Urinary bladder (tissue), 4 donors: Measurements from ENCODE around the gene FUT8. TPM values are rescaled to one million over a fixed set of nuclear protein-coding genes. Genes with fewer than 3 reads are reported as not detected.

Experiments
- DNase-seq: peaks from one replicate; pipeline ENCODE4 v3.0.0-alpha.2; 2015; ENCODE audit errors: extremely low spot score
- H3K27ac ChIP-seq: one replicate; pipeline ENCODE4 v1.5.1; 2013; ENCODE audit warnings: low read depth, mild to moderate bottlenecking, moderate library complexity
- H3K36me3 ChIP-seq: one replicate; pipeline ENCODE4 v1.6.1; 2013; ENCODE audit warnings: mild to moderate bottlenecking, moderate library complexity; ENCODE audit not compliant: insufficient read depth
- H3K4me1 ChIP-seq: one replicate; pipeline ENCODE4 v1.6.1; 2013; ENCODE audit warnings: mild to moderate bottlenecking, moderate library complexity; ENCODE audit not compliant: insufficient read depth
- H3K4me3 ChIP-seq: one replicate; pipeline ENCODE4 v1.5.1; 2013; ENCODE audit warnings: low read depth, low read length
- WGBS: extraction: QIAGEN DNeasy Blood & Tissue Kit; methylation state at CpG from one replicate; pipeline ENCODE4 v1.1.7; 2013; 5-methylcytosine and 5-hydroxymethylcytosine counted together
- polyA plus RNA-seq: library from polyadenylated mRNA; stranded (reverse); fragments of 200-250 nt; gene quantifications from one replicate; pipeline ENCODE4 v1.2.3, GENCODE V29; 2013
- total RNA-seq: library from RNA; depleted of rRNA; stranded (reverse); fragments of >200 nt; gene quantifications from one replicate; pipeline ENCODE4 v1.2.3, GENCODE V29; 2014
- donor health status: healthy with polysubstance abuse.
- donor health status: healthy.

The FUT8 gene
- total and polyA plus RNA-seq, 2 donors, result 20.9 to 62.1 TPM

DNA sequence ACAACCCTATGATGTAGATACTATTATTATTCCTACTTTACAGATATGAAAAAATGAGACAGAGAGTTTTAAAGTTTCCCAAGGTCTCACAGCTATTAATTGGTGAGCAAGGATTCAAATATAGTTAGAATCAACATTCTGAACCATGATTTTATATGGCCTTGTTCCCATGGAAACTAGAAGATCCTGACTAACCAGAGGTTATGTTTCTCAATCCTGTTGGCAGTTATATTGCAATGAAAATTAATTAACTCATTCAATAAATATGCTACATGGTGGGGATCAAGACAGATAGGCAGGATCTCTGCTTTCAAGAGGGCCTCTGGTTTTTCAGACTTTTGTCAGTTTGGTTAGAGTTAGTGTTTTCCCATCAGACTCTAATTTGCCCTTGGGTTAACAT lies 9.3 kb upstream of the FUT8 start:
- H3K4me1 ChIP-seq, result no peaks in the 10 kb centered on the region
- H3K36me3 ChIP-seq, result no peaks in the 10 kb centered on the region
- no peak overlapping the region for H3K4me3 ChIP-seq
- no peak for DNase-seq
- no peak overlapping the region for H3K27ac ChIP-seq

GRCh38 chr14:65408113-65408512 lies 4.4 kb upstream of the FUT8 start:
- H3K27ac ChIP-seq, result no peak overlapping the region
- H3K36me3 ChIP-seq, result no peaks in the 10 kb centered on the region
- no peaks in the 10 kb centered on the region for H3K4me1 ChIP-seq
- no peak overlapping the region for H3K4me3 ChIP-seq
- no peak for DNase-seq
- WGBS, result 83% methylated on average over 3 of the region's 3 CpGs

DNA sequence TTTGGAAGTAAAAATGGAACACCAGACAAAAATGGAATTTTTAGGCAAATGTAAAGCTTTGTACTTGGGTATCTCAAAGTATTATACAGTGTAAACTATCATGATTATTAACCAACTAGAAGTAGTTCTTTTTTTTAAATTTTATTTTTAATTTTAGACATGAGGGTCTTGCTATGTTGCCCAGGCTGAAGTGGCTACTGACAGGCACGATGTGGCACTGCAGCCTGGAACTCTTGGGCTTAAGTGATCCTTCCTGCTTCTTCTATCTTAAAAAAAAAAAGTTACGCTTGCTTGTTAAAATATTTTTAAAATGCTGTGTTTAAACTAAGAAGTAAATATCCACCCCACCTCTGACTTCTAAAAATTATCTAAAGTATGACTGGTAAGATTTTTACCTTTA lies 1.9 kb upstream of the FUT8 start:
- no peaks in the 10 kb centered on the region for H3K4me1 ChIP-seq
- 90% methylated on average over 2 of the region's 2 CpGs for WGBS
- no peak overlapping the region for H3K4me3 ChIP-seq
- DNase-seq, result no peak
- no peak overlapping the region for H3K27ac ChIP-seq
- no peaks in the 10 kb centered on the region for H3K36me3 ChIP-seq

- under 1% methylated on average over 31 of the region's 31 CpGs for WGBS
- DNase-seq, result peak; percentile 84
- Histone ChIP-seq H3K4me1 (no peaks in the 10 kb centered on the region), H3K27ac (peak overlapping the region; percentile 84), H3K36me3 (no peaks in the 10 kb centered on the region), H3K4me3 (peak overlapping the region; percentile 86)
These were observed 886 bp upstream of the FUT8 start for GRCh38 chr14:65411656-65412031.

DNA sequence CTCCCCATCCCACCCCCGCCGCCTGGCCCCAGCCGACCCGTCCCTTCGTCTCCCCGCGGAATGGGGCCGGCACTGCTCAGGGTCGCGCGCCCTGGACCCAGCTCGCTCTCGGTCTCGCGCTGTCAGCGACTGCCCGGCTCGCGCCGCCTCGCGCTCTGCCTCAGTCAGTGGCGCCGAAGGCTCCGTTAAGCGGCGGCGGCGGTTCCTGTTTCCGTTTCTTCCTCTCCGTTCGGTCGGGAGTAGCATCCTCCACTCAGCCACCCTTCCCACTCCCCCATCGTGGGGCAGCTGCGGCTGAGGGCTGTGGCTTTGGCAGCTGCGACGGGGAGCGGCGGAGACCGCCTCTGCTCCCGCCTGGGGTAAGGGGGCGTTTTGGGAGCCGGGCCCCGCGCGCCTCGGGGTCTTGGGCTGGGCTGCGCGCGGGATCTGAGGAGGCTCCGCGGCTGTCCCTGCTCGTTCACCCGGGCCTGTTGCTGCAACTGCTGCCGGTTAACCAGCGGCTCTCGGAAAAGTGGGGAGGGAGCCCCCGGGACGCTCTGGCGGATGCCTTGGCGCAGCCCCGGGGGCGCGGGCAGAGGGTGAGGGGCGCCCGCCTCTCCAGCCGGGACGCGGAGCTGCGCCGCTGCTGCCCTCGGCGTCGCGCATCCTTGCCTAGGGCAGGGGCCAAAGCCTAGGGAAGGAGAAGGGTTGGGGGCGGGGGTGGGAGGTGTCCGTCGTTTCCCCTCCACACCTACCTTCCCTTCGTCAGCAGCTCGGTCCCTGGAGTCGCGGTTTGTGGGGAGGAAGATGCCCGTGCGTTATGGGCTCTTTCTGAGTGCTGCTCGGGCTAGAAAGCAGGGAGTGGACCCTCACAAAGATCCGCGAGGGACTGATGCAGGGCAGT lies 567 bp downstream of the FUT8 start:
- Histone ChIP-seq H3K36me3 (no peaks in the 10 kb centered on the region), H3K27ac (peak overlapping the region; percentile 86), H3K4me3 (peak overlapping the region; percentile 86), H3K4me1 (no peaks in the 10 kb centered on the region)
- DNase-seq, result no peak
- WGBS, result under 1% methylated on average over 87 of the region's 87 CpGs

GRCh38 chr14:65413739-65414045 lies 1.2 kb downstream of the FUT8 start:
- Histone ChIP-seq H3K4me3 (peak overlapping the region; percentile 86), H3K27ac (no peak overlapping the region), H3K4me1 (no peaks in the 10 kb centered on the region), H3K36me3 (no peaks in the 10 kb centered on the region)
- no peak for DNase-seq
- 30% methylated on average over 6 of the region's 6 CpGs for WGBS

DNA sequence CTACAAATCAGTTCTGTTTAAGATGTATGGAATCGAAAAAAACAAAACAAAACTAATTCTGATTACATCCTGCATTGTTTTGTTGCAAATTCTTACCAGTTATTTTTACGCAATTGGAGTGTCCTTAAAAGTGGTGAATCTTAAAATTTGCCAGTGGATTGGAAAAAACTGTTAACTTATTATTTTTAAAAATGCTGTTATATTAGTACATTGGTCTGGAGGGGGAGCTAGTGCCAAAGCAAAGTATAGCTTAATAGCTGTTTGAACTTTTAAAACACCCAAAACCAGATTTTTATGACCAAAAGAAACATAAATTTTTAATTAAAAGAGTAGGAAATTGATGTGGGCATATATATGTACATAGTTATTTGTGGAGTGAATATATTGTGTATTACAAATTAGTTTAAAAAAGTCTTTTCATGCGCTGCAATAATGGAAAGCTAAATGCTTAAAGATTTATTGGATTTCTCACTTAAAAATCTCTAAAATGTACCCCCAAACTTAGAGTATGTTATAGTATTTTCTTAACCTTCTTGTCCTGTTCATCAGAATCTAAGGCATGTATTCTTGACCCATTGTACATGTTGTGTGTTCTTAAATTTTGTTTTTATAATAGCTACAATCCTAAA lies 2.5 kb downstream of the FUT8 start:
- H3K4me1 ChIP-seq, result no peaks in the 10 kb centered on the region
- 79% methylated on average over 3 of the region's 3 CpGs for WGBS
- H3K36me3 ChIP-seq, result no peaks in the 10 kb centered on the region
- H3K27ac ChIP-seq, result no peak overlapping the region
- DNase-seq, result no peak
- H3K4me3 ChIP-seq, result no peak overlapping the region

DNA sequence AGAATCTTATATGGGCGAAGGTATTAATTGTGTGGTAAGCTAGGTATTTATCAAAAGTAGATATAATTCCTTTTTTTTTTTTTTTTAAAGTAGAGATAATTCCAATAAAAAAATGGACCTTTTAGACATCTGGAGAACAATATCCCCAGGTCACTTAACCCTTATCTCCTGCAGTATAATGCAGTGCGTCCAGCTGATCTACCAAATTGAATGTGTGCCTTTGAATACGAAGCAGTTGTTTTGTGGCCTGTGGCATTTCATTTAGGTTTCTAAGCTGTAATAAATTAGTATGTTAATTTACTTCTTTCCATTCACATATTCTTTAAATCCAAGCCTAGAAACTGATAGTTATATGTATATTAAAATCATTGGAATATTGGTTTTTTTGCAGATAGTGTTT lies 3.1 kb downstream of the FUT8 start:
- Histone ChIP-seq H3K27ac (no peak overlapping the region), H3K36me3 (no peaks in the 10 kb centered on the region), H3K4me1 (no peaks in the 10 kb centered on the region), H3K4me3 (no peak overlapping the region)
- 94% methylated on average over 3 of the region's 3 CpGs for WGBS
- DNase-seq, result no peak

- Histone ChIP-seq H3K36me3 (no peaks in the 10 kb centered on the region), H3K27ac (no peak overlapping the region), H3K4me3 (no peak overlapping the region), H3K4me1 (no peaks in the 10 kb centered on the region)
- DNase-seq, result no peak
- WGBS, result 68% methylated on average over 5 of the region's 5 CpGs
These were observed 7.2 kb downstream of the FUT8 start for GRCh38 chr14:65419593-65420252.

DNA sequence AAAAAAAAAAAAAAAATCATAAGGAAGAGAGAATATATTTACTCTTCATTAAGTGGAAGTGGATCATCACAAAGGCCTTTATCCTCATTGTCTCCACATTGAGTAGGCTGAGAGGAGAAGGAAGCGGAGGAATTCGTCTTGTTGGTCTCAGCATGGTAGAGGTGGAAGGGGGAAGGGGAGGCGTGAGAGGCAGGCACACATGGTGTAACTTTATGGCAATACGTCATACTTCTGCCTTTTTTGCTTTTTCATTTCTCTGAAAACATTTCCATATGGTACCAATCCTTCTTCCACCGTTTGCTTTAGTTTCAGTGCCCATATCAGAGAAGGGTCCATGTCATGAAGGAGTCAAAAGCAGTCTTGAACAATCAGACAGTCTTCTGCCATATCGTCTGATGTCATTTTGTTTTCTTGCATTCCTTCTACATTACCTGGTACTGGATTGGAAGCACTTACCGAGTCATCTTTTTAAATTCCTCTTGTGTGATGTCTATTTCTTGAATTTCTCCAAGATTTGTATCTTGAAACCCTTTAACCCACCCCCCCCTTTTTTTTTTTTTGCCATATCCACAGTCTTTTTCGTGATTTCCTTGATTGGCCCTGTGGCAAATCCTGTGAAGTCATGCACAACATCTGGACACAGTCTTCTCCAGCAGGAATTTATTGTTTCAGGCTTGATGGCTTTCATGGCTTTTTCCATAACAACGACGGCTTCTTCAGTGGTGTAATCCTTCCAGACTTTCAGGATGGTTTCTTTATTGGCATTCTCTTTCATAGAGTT lies 8.9 kb downstream of the FUT8 start:
- no peak overlapping the region for H3K27ac ChIP-seq

DNA sequence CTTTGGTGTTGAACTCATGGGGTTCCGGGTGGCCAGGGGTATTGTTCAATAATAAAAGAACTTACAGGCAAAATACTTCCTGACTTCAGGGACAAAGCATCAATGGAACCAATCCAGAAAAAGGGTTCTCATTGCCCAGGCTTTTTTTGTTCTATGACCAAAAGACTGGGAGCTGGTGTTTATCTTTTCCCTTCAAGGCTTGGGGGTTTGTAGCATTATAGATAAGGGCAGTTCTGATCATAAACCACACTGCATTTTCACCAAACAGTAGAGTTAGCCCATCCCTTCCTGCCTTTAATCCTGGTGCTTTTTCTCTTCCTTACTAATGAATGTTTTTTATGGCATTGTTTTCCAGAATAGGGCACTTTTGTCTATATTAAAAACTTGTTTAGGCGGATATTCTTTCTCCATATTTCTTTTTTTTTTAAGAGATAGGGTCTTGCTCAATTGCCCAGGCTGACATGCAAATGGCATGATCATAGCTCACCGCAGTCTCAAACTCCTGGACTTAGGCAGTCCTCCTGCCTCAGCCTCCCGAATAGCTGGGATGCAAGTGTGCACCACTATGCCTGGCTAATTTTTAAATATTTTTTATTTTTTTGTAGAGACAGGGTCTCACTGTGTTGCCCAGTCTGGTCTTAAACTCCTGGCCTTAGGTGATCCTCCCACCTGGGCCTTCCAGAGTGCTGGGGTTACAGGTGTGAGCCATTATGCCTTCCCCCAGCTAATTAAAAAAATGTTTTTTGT lies 9.7 kb downstream of the FUT8 start:
- no peak overlapping the region for H3K27ac ChIP-seq
- no peak for DNase-seq
- H3K36me3 ChIP-seq, result no peaks in the 10 kb centered on the region
- H3K4me3 ChIP-seq, result no peak overlapping the region
- 95% methylated on average over 4 of the region's 4 CpGs for WGBS
- no peaks in the 10 kb centered on the region for H3K4me1 ChIP-seq

More for the DNA sequence above, 8.9 kb downstream of the FUT8 start:
- WGBS, result 78% methylated on average over 10 of the region's 10 CpGs
- Histone ChIP-seq H3K4me1 (no peaks in the 10 kb centered on the region), H3K4me3 (no peak overlapping the region), H3K36me3 (no peaks in the 10 kb centered on the region)
- no peak for DNase-seq

DNA sequence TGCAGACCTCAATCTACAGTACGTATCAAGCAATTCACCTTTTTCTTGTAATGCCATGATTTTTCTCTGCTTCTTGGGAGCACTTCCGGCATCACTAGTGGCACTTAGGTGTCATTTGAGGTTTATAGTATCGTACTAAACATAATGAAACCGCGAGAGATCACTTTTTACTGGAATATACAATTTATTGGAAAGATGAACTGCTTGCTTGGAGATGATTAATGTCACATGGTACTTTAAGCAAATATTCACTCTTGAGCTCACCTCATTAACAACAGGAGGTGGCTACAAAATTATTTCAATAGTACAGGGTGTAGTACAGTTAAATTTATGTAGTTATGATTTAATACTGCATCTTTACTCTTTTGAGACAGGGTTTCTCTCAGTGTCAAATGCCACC lies 11.5 kb downstream of the FUT8 start:
- Histone ChIP-seq H3K27ac (no peak overlapping the region), H3K4me3 (no peak overlapping the region), H3K36me3 (no peaks in the 10 kb centered on the region), H3K4me1 (peaks cover 2% of the 10 kb centered on the region)
- DNase-seq, result no peak
- WGBS, result 82% methylated on average over 5 of the region's 5 CpGs

GRCh38 chr14:65424531-65424930 lies 12.0 kb downstream of the FUT8 start:
- no peak for DNase-seq
- Histone ChIP-seq H3K36me3 (no peaks in the 10 kb centered on the region), H3K27ac (no peak overlapping the region), H3K4me1 (peaks cover 2% of the 10 kb centered on the region), H3K4me3 (no peak overlapping the region)
- 95% methylated on average over 5 of the region's 5 CpGs for WGBS
